HG03139 (cell line): Measurements from ENCODE around the gene SLC2A13.
"Not testable (repeated sequence)": the region's sequence is repeated elsewhere in the genome, so short reads cannot be mapped to it uniquely, and the experiment has no call there.

Source experiments
- ATAC-seq: cut with Tn5 transposase; IDR thresholded peaks from one replicate; pipeline ENCODE4 v1.9.1; 2021; ENCODE audit not compliant: unreplicated experiment

Gene SLC2A13

DNA sequence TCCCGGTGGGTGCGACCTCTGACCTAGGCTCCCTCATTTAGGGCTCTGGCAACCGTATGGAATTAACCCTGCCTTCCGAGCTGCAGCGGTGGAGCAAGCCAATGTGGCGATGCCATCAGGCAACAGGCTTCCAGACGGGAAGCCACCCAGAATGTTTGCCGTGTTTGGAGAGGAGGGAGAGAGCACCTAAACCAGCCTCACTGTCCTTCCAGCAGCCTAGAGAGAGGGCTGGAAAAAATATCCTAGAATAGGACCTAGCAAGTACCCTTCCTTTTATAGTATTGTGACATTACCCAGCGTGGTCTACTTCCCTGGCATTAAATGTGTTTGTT is 287 bp upstream of the SLC2A13 start:
- peak; percentile 0 for ATAC-seq

DNA sequence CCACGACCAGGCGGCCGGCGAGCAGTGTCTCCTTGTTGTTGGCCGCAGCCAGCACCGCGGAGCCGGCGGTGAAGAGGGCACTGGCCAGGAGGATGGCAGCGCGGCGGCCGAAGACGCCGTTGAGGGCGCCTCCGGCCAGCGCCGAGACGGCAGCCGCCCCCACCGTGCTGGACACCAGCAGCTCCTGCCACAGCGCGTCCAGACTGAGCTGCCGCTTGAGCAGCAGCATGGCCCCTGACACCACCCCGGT is 691 bp downstream of the SLC2A13 start:
- no peak for ATAC-seq

DNA sequence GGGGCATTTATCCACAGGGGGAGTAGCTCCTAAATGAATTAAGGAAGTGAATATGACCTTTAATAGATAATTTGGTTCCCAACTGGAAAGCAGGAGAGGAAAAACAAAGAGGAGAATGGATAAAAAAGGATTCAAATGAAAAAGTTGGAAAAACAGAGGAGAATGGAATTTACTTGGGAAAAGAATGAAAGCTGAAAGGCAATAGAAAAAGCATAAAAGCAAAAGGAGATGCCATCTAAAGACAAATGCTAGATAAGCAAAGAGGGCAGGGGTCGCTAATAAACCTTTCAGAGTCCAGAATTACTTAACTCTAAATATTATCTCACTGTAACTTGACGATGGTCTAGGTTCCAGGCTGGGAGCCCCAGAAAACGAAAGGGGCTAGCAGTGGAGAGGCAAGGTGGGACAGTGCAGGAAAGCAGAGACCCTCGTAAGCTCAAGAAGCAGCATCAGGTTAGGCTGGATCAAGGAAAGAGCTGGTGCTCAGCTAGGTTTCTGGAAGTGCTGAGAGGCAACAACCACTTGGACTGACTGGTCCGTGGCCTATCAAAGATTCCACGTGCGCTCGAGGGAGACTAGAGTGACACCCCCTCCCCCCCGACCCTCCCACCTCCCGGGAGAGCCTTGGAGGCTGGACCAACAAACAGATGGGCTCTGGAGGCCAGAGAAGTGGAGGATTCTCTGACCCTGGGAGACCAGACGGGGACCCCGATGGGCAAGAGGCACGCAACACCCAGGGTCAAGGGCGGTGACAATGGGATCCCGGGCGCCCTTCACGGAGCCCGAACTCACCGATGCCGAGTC is 1.2 kb downstream of the SLC2A13 start:
- ATAC-seq: no peak

DNA sequence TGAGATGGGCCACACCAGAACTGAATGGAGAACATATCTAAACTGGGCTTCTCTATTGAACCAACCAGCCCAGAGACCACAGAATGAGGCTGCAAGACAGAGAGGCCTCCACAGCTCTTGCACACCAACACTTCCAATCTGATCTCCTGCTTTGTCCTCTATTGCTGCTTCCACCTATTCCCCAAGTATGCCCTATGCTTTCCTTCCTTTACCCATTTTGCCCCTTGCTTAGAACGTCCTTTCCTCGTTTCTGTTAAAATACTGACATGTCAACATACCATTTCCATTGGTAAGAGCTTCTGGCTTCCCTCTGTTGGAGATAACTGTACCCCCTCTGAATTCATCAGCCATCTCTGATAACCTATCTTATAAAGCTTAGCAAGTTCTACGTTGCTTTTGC is 2.8 kb downstream of the SLC2A13 start:
- no peak for ATAC-seq

DNA sequence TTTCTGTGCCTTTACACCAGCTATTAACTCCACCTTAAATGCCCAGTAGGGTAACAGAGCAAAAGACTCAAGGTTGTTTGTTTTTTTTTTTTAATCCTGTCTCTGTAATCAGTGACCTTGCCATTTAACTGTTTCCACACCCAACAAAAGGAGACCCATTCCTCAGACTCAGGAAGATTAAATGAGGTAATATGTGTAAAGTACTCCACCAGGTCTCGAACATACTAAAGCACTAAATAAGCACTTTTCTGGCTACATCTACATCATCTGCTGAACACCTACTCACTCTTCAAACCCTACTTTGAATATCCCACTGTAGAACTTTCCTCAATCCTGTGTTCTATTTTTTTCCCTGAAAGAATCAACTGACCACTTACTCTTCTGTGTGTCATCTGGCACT is 4.1 kb downstream of the SLC2A13 start:
- no peak for ATAC-seq

DNA sequence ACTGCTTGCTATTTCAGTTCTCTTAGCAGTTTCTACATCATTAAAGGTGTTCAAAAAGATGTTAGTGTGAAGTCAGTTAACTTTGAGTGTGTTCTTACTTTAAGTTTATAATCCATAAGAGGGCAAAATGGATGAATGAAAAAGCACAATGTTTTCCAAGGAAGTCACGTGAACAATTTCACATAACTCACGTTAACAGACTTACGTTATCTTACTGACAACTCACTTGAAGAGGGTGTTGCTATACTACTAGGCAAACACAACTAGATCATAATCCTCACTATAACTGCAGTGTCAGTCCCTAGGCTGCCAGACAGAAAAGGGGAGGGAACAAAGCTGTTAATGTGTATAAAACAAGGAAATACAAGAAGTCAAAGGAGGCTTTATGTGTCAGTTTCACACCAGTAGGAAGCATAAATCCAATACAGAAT is 6.4 kb downstream of the SLC2A13 start:
- no peak for ATAC-seq

DNA sequence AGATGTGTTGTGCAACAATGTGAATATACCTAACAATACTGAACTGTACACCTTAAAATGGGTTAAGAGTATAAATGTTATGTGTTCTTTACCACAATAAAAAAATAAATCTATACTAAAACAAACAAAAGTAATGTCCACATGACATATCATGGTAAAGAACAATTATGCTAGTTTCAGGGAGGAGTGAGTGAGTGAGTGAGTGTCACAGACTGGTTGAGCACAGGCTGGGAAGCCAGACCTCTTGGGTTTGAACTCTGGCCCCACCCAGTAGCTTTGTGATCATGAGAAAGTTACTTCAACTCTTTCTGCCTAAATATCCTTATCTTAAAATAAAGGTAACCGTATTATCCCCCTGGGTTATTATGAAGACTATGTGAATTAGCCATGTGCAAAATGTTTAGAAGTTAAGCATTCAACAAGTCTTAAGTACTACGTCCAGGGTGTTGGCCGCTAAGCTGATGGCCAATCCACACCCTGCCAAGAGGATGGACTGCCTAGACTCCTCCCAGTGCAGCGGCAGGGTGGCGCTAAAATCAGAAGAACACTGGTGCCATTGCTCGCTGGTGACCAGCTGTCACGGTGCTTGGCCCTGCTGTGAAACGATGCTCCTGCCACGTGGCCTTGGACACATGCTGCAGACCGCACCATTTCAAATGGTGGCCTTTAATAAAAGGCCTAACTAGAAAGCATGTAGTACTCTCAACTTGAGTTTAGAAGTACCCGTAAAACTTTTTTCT is 7.3 kb downstream of the SLC2A13 start:
- no peak for ATAC-seq

DNA sequence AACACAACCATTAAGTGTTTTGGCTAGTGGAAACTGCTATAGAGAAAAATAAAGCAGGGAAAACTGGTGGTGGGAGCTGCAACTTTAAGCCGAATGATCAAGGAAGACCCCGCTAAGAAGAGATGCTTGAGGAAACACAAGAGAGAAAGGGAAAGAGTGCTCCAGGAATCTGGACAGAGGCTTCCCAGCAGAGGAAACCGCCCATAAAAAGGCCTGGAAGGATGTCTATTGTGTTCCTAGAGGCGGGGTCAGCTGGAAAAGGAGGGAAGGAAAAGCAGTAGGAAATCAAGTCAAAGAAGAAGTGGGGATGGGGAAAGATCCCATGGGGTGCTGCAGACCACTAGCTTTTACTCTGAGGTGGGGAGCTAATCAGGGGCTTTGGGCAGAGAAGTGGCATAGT is 12.4 kb downstream of the SLC2A13 start:
- ATAC-seq: no peak

DNA sequence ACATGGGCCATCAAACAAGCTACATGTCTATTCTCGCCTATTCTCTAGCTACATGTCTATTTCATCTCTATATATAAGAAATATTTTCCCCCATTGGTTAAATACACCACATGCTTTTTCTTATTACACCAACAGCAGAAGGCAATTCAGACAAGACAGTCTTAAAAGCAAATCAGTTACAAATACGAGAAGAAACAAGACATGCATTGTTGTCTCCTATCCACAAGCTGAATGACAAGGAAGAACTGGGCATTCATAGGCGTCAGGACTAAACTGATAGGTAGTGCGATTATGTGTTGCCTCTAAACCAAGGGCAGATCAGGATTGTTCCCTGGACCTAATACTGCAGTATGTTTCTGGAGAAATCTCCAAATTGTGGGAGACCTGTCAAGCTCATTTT is 19.4 kb downstream of the SLC2A13 start:
- ATAC-seq: no peak

DNA sequence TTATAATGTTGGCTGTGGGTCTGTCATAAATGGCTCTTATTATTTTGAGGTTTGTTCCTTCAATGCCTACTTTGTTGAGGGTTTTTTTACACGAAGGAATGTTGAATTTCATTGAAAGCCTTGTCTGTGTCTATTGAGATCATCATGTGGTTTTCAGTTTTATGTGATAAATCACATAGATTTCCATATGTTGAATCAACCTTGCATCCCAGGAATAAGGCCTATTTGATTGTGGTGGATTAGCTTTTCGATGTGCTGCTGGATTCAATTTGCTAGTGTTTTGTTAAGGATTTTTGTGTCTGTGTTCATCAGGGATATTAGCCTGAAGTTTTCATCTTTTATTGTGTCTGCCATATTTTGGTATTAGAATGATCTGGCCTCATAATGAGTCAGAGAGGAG is 27.6 kb downstream of the SLC2A13 start:
- ATAC-seq: no peak

DNA sequence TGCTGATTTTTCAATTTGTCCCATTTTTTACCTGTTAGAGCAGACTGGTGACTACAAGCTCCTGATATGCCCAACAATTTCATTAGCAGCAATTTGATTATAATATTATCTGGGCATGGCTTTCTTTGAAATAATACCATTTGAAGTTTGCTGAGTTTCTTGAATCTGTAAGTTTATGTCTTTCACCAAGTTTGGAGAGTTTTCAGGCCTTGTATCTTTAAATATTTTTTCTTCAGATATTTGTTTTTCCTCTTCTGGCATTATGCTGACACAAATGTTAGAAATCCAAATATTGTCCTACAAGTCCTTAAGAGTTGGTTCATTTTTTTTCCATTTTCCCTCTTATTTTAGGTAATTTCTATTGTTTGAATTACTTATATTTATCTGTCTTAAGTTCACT is 30.4 kb downstream of the SLC2A13 start:
- no peak for ATAC-seq

DNA sequence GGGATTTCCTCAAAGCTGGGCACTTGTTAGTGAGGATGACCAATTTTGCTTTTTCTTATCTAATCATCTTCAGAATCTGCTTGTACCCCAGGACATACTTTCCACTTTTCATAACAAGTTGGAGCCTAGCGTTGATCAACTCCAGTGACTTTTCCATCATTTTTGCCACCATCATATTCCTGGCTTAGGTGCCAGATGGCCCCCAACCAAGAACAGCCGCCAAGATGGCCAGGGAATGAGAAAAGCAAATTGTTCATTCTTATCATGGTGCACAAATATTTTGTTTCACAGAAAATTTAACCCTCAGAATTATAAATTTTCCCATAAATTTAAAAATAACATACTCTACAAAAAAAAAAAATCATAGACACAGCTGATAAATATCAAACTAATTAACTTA is 37.5 kb downstream of the SLC2A13 start:
- ATAC-seq: no peak

DNA sequence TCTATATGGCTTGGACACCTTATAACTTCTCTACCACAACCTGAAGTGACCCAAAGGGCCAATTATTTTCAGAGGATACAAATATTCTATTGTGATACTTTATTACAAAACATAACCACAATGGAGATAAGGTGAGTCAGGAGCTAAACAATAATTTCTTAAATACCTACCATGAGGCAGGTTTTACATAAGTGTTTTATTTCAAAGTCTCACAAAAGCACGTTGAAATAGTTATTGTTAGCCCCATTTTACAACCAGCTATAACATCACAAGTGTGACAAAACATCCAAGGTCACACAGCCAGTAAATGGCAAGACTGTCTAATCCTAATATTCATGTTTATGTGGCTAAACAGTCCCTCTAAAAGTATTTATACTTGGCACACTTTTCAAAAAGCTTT is 40.2 kb downstream of the SLC2A13 start:
- no peak for ATAC-seq

DNA sequence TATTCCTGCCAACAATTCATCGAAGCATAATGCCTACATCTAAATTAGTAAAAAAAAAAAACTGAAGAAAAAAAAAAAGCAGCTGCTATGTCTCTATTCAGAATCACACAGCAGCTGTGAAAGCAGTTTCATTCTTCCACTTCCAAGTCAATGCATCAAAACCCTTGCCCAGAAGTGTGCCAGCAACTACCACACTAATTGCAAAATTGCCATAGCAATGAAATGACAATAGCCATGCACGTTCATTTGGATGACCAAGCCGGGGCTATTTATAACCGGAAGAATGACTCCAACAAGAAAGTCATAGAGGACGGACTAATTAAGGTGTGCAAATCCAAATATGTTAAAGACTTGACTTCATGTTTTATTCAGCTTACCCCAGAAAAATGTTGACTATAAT is 42.5 kb downstream of the SLC2A13 start:
- ATAC-seq: no peak

DNA sequence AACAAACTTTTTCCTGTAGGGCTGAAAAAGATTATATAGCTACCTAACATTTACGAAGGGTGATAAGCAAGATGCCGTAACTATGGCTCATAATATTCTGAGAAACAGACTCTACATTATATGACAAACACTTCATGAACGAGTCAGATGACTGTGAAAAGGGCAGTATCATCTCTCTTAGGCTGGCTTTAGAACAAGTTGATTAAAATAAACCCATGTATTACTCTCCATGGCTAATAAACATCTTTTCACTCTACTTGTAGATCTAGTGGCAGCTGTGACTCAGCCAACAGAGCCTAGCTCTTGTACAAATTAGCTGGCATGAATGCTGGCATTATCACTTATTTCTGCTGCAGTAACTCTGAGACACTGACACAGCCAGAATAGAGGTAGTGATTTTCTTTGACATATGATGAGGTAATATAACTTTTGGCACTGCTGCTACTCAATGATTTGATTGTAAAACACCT is 47.1 kb downstream of the SLC2A13 start:
- ATAC-seq: no peak

DNA sequence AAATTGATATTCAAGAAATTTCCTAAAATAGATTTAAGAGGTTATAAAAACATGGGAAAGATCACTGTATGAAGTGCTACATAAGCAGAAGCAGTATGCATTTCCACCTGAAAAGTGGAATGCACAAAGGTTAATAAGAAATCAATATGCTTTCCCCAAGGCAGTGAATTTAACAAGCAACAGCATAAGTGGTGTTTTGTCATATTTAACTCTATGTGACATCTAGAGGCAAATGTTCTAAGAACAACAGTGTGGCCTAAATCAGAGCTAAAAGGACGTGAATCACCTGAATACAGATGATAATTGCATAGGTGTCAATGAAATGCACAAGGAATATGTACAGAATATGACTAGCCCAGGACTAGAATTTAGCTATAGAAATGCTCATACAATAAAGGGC is 49.5 kb downstream of the SLC2A13 start:
- ATAC-seq: no peak

DNA sequence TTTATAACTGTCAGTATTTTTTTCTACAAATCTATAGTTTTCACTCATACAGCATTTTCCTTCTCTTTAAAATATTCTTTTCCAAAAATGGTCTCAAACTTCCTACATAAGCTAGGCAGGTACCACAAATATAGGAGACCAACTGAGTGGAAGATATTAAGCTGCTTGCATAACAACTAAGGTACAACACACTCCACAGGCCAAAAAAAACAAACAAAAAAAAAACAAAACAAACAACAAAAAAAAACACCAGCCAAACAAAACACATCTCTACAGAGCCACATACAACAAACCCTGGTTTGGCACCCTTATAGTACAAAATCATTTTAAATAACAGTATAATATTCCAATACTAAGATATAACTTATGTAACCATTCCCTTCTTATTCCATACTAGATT is 50.1 kb downstream of the SLC2A13 start:
- no peak for ATAC-seq

DNA sequence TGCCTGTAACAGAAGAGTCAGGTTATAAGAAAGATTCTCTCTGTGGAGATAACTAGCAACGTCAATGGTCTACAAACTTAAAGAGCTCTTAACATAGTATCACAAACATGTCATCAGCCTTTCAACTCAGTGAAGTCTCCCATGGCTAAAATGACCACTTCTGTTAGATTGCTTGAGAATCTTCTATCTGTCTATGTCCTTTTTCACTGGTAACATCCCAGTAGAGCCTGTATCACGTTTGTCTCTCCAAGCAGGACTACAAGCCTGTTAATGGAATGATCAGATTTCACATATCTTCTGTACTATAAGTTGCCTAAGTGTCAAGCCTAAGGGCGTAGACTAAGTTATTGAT is 50.7 kb downstream of the SLC2A13 start:
- no peak for ATAC-seq

DNA sequence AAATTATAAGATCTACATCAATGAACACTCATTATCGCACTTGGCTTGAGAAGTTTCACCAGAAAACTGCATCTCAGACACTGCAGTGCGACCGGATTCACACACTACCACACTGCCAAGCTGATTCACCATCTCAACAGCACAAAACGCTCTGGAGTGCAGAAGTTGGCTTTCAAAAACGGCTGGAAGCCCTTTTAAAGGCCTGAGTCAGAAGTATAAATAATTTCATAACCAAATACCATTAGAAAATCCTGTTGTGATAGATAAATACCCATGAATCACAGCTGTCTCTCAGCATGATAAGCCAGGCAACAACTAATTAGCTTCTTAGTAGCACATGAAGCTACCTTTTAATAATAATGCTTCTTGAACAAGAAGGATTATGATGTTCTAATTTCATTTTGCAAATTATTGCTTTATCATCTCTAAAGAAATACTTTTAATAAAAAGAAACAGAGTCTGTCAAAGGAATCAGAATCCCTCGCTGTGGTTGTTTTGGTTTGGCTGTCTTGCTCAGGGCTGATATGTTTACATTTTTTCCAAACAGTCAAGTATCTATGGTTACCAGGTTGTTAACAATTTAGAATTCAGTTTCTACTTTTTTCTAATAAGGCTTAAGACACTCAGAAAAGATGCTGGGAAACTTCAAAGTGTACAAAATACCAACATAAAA is 51.2 kb downstream of the SLC2A13 start:
- ATAC-seq: no peak

DNA sequence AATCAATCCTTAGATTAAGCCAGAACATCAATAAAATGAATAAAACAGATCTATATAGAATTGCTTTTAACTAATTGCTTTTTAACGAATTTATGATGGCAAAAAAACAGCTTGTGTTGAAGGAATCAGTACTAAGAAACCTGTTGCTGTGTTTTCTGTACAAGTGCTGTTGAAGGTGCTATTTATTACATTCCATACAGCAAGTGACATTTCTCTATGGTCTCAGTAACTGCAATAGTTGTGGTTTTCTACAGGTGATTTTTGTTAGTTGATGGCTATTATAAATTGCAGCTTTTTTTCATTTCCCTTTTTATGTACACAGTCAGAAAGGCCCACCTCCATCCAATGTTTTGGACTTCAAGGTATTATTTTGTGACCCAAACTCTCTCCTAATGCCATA is 56.6 kb downstream of the SLC2A13 start:
- ATAC-seq: no peak

DNA sequence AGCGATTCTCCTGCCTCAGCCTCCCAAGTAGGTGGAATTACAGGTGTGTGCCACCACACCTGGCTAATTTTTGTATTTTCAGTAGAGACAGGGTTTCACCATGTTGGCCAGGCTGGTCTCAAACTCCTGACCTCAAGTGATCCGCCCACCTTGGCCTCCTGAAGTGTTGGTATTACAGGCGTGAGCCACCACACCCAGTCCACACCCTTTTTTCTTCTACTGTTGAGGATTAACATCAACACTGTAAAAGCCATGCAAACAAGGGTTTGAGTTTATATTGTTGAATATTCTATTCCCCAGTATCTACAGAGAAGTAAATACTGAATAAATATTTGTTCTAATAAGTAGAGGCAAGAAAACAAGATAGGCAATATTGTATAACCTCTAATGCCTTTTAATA is 58.9 kb downstream of the SLC2A13 start:
- not testable (repeated sequence) for ATAC-seq

DNA sequence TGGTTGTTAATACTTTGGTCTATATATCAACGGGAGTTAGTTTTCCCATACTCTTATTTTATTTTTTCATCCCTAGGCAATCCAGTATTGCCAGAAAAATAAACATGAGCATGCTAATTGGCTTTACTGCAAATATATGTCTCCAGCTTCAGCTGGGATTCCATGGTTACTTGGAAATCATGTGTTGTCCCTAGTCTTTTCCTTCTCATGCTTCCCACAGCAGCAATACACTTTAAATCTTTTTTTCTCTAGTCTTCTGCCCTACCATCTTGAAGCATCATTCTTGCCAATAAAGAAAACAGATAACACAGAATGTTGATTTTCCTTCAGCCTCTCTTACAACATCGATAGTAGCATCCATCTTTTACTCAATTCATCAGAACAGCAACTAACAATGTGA is 60.2 kb downstream of the SLC2A13 start:
- no peak for ATAC-seq
